Muscle of back (tissue), 11 donors: ENCODE results near the gene CHST13. TPM values are rescaled to one million over a fixed set of nuclear protein-coding genes. Genes with fewer than 3 reads are reported as not detected.
"Not testable (repeated sequence)": the region's sequence is repeated elsewhere in the genome, so short reads cannot be mapped to it uniquely, and the experiment has no call there.

ENCODE experiments used
- DNase-seq, 3 donors: peaks; one replicate each; pipeline versions ENCODE4 v3.0.0 to v3.0.0-alpha.2; 2013
- polyA plus RNA-seq, 10 donors: library from polyadenylated mRNA; unstranded; fragments of 120-200 nt; gene quantifications; one replicate each; pipeline ENCODE4 v1.2.1, GENCODE V29; 2013; ENCODE audit not compliant: insufficient read length in 10 of 10

Gene CHST13
- polyA plus RNA-seq, 10 donors = 0.09 to 0.45 (median 0.21) TPM; not detected in 2

- DNase-seq = no peak
Observed at GRCh38 chr3:126582311-126582710, 58.4 kb downstream of the CHST13 start.

DNA sequence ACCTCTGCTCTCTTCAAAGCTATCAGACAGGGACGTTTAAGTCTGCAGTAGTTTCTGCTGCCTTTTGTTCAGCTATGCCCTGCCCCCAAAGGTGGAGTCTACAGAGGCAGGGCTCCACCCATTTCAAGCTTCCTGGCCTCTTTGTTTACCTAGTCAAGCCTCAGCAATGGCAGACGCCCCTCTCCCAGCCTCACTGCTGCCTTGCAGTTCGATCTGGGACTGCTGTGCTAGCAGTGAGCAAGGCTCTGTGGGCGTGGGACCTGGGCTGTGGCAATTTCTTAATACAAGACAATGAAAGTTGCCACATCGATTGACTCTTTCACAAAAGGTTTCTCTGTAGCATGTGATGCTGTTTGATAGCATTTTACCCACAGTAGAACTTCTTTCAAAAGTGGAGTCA is 67.6 kb downstream of the CHST13 start:
- DNase-seq = not testable (repeated sequence)

Other genes with a start within 250 kb of the CHST13 start
- 1 to 10 TPM in 5 of 10 donors, under 1 TPM in 5; 0.66 to 2.1 (median 1.1) TPM for gene KLF15, start 166.7 kb upstream of the CHST13 start, polyA plus RNA-seq
- under 1 TPM in 6 of 10 donors, not detected in 4; 0.17 to 0.74 (median 0.36) TPM for gene CFAP100, start 129.2 kb upstream of the CHST13 start, polyA plus RNA-seq
- 10 to 100 TPM; 18.1 to 28.7 (median 23.8) TPM for gene ZXDC, start 48.3 kb upstream of the CHST13 start, polyA plus RNA-seq
- gene UROC1, start 6.4 kb upstream of the CHST13 start, polyA plus RNA-seq = under 1 TPM in 1 of 10 donors, not detected in 9; 0.07 TPM
- gene C3orf22, start 34.8 kb downstream of the CHST13 start, polyA plus RNA-seq = under 1 TPM in 2 of 10 donors, not detected in 8; 0.08 to 0.35 TPM
- 10 to 100 TPM in 5 of 10 donors, 1 to 10 TPM in 5; 8.3 to 13.7 (median 9.8) TPM for gene TXNRD3, start 131.0 kb downstream of the CHST13 start, polyA plus RNA-seq
- gene CHCHD6, start 180.1 kb downstream of the CHST13 start, polyA plus RNA-seq = 10 to 100 TPM in 1 of 10 donors, 1 to 10 TPM in 9; 5.3 to 13.7 (median 8.0) TPM